CMK (cell line): ENCODE results near the gene HADH.

Source experiments
- DNase-seq: peaks from one replicate; pipeline ENCODE4 v3.0.0-alpha.2; 2010; ENCODE audit warnings: low read depth

The HADH gene

GRCh38 chr4:108058685-108059440 is 69.2 kb downstream of the HADH start:
- DNase-seq: no peak

GRCh38 chr4:108060164-108060563 is 70.5 kb downstream of the HADH start:
- no peak for DNase-seq

- DNase-seq: no peak
These were observed 71.1 kb downstream of the HADH start for GRCh38 chr4:108060686-108061321.

GRCh38 chr4:108068442-108068841 is 78.8 kb downstream of the HADH start:
- DNase-seq: no peak

GRCh38 chr4:108070775-108071174 is 81.1 kb downstream of the HADH start:
- DNase-seq: no peak

GRCh38 chr4:108072300-108072699 is 82.6 kb downstream of the HADH start:
- DNase-seq: no peak

GRCh38 chr4:108078024-108078733 is 88.5 kb downstream of the HADH start:
- DNase-seq: no peak

GRCh38 chr4:108080747-108081146 is 91.1 kb downstream of the HADH start:
- no peak for DNase-seq

- DNase-seq: no peak
These were observed 91.6 kb downstream of the HADH start for GRCh38 chr4:108081256-108081655.
